ENCODE results near the gene YJEFN3.

The YJEFN3 gene

GRCh38 chr19:19554074-19555023 lies 25.6 kb downstream of the YJEFN3 start:
- no peak for DNase-seq (ENCODE audit: low read depth)

DNA sequence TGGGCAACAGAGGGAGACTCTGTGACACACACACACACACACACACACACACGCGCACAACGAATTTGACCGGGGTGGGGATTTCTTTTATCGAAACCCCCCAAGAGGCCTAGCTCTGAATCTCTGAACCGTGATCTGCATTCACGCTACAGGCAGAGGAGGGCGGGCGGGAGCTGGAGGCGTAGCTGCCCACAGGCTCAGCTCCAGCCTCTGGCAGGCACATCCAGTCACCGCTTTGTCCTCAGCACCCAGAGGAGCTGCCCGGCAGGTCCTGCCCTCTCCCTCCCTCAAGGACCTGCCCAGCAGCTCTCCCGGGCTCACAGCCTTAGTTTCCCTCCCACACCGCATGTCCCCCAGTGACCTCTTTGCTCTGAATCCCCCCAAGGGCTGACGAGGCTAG lies 29.3 kb downstream of the YJEFN3 start:
- no peak for DNase-seq (ENCODE audit: low read depth)

DNA sequence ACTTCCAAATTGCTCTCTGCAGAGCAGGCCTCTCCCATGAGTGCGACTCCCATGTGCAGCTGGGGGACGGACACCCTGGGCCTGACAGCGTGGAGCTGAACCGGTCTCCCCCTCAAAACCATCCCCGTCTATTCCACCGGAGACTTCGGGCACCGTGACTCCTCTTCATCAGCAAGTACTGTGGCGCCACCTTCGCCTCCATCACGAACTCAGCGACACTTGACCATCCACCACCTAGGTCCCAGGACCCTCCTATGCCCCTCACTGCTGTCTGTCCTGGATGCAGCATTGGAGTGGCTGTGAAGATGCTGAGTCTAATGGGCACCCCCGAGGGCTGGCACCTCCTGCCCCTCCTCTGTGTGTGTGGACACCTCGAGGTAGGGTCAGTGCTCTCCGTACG lies 29.9 kb downstream of the YJEFN3 start:
- no peak for DNase-seq (ENCODE audit: low read depth)

DNA sequence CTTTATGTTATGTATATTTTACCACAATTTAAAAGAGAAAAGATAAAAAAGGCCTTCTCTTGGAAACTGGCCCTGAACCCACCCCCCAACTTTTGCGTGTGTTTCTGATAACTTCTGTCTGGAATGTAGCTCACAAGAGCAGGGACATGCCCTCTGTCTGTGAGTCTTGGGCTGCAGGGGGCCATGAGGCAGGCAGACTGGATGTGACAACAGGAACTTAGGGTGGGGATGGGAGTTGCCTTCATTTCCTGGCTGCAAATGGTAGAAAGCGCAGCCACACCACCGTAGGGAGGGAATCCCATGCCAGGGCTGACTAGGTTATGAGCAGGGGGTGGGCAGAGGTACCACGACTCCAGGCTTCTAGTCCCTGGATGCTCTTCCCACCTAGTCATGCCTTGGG lies 31.2 kb downstream of the YJEFN3 start:
- DNase-seq (ENCODE audit: low read depth) = no peak

GRCh38 chr19:19561946-19562664 lies 33.4 kb downstream of the YJEFN3 start:
- DNase-seq (ENCODE audit: low read depth) = no peak

DNA sequence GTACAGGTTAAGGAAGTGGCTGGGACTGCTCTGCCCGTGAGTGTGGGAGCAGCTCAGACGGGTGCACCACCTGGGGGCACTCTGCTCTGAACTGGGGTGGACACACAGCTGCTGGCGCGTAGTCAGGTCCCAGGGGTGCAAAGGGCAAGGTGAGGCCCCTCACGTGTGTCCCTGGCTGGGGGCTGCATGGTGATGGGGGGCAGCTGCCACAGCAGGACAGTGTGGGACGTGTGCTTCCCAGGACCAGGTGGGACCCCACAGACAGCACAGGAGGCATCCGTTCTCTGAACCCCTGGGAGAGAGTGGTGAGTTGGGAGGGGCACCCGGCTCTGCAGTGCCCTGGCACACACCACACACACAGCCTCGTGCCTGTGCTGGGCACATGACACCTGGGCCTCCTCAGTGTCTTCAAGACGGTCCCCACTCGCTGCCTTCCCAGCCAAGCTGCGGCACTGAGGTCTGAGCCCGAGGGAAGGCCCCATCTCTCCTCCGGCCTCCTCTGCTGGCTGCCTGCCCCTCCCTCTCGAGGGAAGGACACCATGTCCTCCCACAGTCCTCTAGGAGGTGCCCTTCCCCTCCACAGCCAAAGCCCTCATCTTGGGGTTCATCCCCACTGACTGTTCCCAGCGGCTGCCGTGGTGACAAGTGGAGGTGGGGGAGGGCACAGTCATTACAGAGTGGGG lies 34.1 kb downstream of the YJEFN3 start:
- DNase-seq (ENCODE audit: low read depth) = no peak

DNA sequence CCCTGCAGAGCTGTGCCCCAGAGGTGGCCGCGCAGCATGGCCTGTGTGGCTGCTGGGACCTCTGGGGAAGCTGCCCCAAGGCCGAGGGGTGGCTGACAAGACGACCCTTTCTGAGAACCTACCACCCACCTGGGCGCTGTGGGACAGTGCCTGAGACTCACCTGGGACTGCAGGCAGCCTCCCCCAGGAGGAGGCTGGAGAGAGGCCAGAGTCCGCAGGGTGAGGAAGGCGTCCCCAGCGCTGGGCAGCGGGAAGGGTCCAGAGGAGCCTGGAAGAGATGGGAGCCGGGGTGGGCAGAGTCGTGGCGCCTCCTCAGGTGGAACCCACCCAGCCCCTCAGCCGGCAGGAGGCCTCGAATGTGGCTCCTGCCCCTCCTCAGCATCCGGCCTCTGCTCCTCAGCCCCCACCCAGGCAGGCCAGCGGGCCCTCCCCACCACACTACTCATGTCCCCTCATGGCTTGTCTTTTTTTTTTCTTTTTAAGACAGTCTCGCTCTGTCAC lies 34.7 kb downstream of the YJEFN3 start:
- no peak for DNase-seq (ENCODE audit: low read depth)

DNA sequence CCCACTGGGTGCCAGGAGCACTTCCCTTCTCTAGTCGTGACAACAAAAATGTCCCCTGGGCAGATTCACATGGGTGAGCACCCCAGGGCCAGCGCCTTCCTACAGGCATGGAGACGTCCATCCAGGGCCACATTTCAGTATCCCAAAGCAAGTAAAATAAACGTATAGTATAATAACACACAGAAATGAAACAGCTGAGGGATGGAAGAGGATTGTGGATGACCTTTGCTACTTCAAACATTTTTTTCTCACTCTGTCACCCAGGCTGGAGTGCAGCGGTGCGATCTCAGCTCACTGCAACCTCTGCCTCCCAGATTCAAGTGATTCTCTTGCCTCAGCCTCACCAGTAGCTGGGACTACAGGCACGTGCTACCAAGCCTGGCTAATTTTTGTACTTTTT lies 37.6 kb downstream of the YJEFN3 start:
- no peak for DNase-seq (ENCODE audit: low read depth)

DNA sequence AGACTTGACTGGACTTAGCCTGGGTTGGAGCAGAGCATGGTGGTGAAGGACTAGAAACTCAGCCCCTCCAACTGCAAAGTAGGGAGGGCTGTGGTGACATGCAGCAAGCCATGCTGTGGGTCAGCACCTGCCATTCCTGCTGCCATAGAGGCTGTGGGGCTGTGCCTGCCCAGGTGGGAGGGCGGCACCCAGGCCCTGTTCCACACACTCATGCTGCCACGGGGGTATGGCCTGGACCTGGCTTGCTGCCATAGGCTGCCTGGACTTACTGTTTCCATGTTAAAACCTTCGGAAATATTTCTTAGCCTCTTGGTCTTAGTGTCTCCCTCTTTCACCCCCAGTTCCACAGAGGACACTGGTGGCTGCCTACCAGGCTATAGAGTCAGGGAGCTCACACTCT lies 38.7 kb downstream of the YJEFN3 start:
- DNase-seq (ENCODE audit: low read depth) = no peak

DNA sequence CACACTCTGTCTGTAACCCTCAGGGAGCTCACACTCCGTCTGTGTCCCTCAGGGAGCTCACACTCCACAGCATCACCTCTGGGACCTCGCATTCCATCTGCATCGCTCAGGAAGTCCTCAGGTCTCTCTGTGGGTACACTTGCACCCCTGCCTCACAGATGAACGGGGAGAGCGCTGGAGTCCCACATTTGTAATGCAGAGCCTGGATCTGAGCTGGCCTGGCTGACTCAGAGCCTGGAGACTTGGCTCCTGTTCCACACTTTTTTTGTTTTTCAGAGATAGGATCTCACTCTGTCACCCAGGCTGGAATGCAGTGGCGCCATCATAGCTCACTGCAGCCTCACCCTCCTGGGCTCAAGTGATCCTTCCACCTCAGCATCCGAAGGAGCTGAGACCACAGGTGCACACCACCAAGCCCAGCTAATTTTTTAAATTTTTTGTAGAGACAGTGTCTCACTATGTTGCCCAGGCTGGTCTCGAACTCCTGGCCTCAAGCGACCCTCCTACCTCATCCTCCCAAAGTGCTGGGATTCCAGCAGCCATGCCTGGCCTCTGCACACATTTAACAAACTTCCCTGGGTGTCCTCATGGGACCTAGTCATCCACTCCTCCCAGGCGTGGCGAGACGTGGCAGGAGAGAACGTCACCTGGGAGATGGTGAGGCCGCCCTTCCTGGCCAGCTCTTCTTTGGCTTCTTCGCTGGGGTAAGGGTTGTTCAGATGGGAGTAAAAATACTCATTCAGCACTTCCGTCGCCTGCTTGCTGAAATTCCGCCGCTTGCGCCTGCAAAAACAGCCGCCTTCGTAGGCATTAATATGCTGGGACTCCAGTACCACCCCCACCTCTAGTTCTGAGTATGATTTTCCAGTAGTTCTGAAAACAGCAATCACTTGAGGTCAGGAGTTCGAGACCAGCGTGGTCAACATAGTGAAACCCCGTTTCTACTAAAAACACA lies 40.4 kb downstream of the YJEFN3 start:
- peak; percentile 24 for DNase-seq (ENCODE audit: low read depth)

DNA sequence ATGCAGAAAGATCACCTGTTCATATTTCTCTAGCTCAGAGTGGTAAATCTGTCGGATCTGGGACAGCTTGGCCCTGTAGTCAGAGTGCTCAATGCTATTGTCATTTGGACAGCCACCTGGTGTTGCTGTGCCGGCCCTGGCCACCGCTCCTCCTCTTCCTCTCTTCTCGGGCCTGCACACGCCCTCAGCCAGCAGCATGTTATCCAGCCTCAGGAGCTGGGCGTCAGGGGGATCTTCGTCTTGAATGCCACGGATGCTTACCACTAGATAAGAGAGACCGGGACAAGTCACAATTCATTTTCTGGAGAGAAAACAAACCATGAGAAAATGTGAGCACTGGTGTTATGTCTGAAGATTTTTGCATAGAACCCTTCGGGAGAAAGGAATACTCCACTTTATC lies 41.9 kb downstream of the YJEFN3 start:
- DNase-seq (ENCODE audit: low read depth) = no peak

DNA sequence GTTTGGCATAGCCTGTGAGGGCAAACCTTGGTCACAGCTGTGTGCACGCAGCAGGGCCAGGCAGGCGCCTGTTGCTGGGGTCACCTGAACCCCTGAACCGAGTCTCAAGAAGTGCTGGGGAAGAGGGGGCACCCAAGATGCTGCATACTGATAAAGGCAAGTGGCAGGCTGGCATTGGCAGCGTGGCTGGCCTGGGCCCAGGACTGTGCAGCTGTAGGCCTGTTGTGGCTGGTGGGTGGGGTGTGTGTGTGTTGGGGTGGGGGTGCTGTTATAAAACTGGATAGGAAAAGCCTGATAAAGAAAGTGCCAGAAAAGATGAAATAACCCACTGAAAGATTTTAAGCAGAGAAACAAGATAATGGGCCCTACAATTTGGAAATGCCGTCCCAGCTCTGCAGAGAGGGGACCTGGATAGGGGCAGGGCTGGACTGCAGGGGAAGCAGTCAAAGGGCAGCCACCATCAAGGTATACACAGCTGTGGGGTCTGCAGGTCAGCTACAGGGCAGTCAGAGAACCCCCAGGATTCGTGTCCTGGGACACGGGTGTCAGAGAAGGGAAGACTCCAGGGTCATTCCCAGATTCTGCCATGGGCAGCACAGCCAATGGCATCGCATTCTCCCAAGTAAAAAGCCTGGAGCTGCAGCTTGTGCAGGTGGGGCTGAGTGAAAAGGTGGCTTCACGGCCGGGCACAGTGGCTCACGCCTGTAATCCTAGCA lies 42.5 kb downstream of the YJEFN3 start:
- no peak for DNase-seq (ENCODE audit: low read depth)

- no peak for DNase-seq (ENCODE audit: low read depth)
Observed at GRCh38 chr19:19575411-19575810, 46.7 kb downstream of the YJEFN3 start.

GRCh38 chr19:19578252-19578651 lies 49.5 kb downstream of the YJEFN3 start:
- DNase-seq (ENCODE audit: low read depth) = no peak

GRCh38 chr19:19579533-19580361 lies 51.0 kb downstream of the YJEFN3 start:
- DNase-seq (ENCODE audit: low read depth) = no peak

DNA sequence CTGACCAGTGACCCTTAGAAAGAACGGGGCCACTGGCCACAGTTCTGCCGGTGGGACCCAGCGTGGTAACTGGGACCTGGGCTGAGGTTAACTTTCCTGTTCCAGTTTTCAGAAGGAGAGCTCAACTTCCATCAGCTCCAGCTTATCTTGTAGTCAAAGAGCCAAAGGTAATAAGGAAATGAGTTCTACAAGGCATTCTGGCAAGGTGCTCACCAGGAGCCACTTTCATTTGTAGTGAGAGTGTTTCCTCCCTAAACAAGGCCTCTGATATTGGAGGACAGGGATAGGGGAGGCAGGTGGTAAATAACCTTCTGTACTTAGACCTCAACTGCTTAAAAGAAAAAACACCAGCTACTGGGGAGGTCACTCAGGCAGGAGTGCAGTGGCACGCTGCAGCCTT lies 51.7 kb downstream of the YJEFN3 start:
- DNase-seq (ENCODE audit: low read depth) = no peak

DNA sequence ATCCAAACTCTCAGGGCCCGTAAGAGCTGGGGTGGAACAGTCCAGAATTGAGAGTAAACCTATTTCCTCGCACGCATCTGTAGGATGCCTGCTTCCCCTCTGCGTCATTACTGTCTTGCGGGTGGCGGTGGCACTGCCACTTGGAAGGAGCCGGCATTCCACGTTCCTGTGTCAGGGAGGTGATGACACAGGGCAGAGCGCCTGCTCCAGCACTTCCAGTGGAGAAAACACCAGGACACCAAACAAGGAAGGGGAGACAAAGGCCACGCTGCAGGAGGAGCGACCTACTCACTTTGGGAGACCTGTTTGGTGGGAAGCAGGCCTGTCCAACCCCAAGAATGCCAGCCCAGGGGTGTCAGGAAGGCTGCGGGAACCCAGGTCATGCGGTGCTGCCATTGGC lies 52.7 kb downstream of the YJEFN3 start:
- no peak for DNase-seq (ENCODE audit: low read depth)

- no peak for DNase-seq (ENCODE audit: low read depth)
Observed at GRCh38 chr19:19582471-19582870, 53.8 kb downstream of the YJEFN3 start.

- DNase-seq (ENCODE audit: low read depth) = no peak
Observed at GRCh38 chr19:19584356-19584755, 55.6 kb downstream of the YJEFN3 start.
